Ishikawa (cell line): Measurements from ENCODE around the gene RUNX1.

Source experiments
- CEBPB ChIP-seq: IDR thresholded peaks from 2 replicates; pipeline ENCODE4 v1.6.1; 2012
- CREB1 ChIP-seq: IDR thresholded peaks from 2 replicates; pipeline ENCODE4 v1.6.1; 2012; ENCODE audit warnings: low read depth
- EGR1 ChIP-seq: IDR thresholded peaks from 2 replicates; pipeline ENCODE4 v1.6.1; 2012
- EP300 ChIP-seq: IDR thresholded peaks from 2 replicates; pipeline ENCODE4 v1.6.1; 2012; ENCODE audit warnings: borderline replicate concordance
- FOXM1 ChIP-seq: IDR thresholded peaks from 2 replicates; pipeline ENCODE4 v1.6.1; 2012; ENCODE audit warnings: low read depth, borderline replicate concordance
- MAX ChIP-seq: IDR thresholded peaks from 2 replicates; pipeline ENCODE4 v1.6.1; 2012
- NFIC ChIP-seq: IDR thresholded peaks from 2 replicates; pipeline ENCODE4 v1.6.1; 2012
- RAD21 ChIP-seq: IDR thresholded peaks from 2 replicates; pipeline ENCODE4 v1.6.1; 2012; ENCODE audit warnings: low read depth
- REST ChIP-seq: IDR thresholded peaks from 2 replicates; pipeline ENCODE4 v1.6.1; 2012; ENCODE audit warnings: low read depth, mild to moderate bottlenecking
- TAF1 ChIP-seq: IDR thresholded peaks from 2 replicates; pipeline ENCODE4 v1.6.1; 2012; ENCODE audit warnings: low read depth, mild to moderate bottlenecking
- TCF12 ChIP-seq: IDR thresholded peaks from 2 replicates; pipeline ENCODE4 v1.6.1; 2012; ENCODE audit warnings: low read depth
- TEAD4 ChIP-seq: IDR thresholded peaks from 2 replicates; pipeline ENCODE4 v1.6.1; 2012
- USF1 ChIP-seq: IDR thresholded peaks from 2 replicates; pipeline ENCODE4 v1.6.1; 2012
- YY1 ChIP-seq: IDR thresholded peaks from 2 replicates; pipeline ENCODE4 v1.6.1; 2012; ENCODE audit warnings: low read depth
- ZBTB7A ChIP-seq: IDR thresholded peaks from 2 replicates; pipeline ENCODE4 v1.6.1; 2012; ENCODE audit warnings: low read depth

The RUNX1 gene

GRCh38 chr21:34807146-34807880 lies 241.8 kb downstream of the RUNX1 start:
- TF ChIP-seq TAF1 (no peak), YY1 (no peak), NFIC (no peak), ZBTB7A (no peak), FOXM1 (no peak), CEBPB (no peak), CREB1 (no peak), TEAD4 (no peak), EP300 (no peak), USF1 (no peak), MAX (no peak), EGR1 (no peak), RAD21 (no peak)

DNA sequence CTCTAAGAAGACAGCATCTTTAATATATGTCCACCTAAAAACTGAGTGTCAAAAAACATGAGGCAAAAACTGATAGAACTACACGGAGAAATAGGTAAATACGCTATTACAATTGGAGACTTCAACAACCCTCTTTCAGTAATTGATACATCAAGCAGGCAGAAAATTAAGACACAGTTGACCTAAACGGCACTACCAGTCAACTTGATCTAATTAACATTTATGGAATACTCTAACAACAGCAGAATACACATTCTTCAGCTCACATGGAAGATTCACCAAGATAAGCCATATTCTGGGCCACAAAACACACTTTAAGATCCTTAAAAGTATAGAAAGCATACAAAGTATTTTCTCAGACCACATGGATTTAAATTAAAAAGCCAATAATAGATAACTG lies 242.7 kb downstream of the RUNX1 start:
- no peak for TF ChIP-seq MAX
- no peak for TF ChIP-seq TEAD4
- no peak for TF ChIP-seq CREB1
- no peak for TF ChIP-seq ZBTB7A
- TF ChIP-seq YY1, result no peak

DNA sequence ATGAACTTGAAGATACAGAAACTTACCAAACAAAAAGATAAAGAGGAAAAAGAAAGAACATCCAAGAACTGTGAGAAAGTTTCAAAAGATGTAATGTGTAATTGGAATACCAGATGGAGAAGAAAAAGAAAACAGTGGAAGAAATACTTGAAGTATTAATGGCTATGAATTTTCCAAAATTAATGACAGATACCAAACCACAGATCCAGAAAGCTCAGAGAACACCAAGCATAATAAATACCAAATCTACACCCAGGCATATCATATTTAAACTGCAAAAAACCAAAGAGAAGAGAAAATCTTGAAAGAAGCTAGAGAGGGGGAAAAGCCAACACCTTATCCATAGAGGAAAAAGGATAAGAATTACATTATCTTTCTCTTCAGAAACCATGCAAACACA lies 243.9 kb downstream of the RUNX1 start:
- TF ChIP-seq ZBTB7A (no peak), RAD21 (no peak), CEBPB (no peak), CREB1 (no peak), TAF1 (no peak), YY1 (no peak), EGR1 (no peak), MAX (no peak), USF1 (no peak), REST (no peak), NFIC (no peak), TCF12 (no peak), EP300 (no peak), FOXM1 (no peak)

DNA sequence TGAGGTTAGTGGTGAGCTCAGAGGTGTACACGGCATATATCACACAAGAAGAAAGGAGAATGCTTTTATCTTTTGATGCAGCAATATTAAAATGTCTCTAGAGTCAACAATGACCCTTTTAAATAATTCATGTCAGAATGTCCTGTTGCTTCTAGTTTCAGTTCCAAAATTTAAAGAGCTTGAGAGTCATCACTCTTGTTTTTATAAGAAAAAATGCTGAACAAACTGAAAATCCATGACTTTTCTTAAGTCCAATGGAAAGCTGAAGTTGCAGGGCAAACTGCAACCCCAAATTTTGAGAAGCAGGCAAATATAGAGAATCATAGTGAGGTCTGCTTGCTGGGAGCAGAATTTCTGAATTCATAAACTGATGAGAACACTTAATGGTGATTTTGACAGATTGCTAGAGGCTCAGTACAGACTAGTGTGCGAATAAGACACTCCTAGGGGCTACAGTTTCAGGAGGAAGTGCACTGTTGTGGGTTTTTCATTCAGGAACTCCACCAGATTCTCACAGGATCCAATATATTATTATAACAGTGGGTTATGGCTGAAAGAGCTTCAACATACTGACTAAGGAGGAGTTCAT lies 245.2 kb downstream of the RUNX1 start:
- TF ChIP-seq TEAD4 (no peak), MAX (no peak), EP300 (no peak), REST (no peak), USF1 (no peak), NFIC (no peak), CREB1 (no peak), TCF12 (no peak), FOXM1 (no peak), TAF1 (no peak), ZBTB7A (no peak), RAD21 (no peak), CEBPB (no peak), YY1 (no peak), EGR1 (no peak)
